HepG2 (cell line): ENCODE measurements around the gene ZNF526. TPM values are rescaled to one million over a fixed set of nuclear protein-coding genes. Genes with fewer than 3 reads are reported as not detected.
A peak's percentile ranks its signal among the peaks of the same experiment; 100 is the strongest.

ENCODE experiments used
- ETV5 ChIP-seq: IDR thresholded peaks from 2 replicates; pipeline ENCODE4 v1.6.1; 2018; ENCODE audit warnings: missing biosample characterization, missing genetic modification reagents, inconsistent platforms, borderline replicate concordance
- HNF4G ChIP-seq, 2 experiments: sonication (generic) in 1 of 2; formaldehyde crosslinking in 1 of 2; IDR thresholded peaks; 2 replicates each; pipeline versions ENCODE4 v1.4.0 to v1.6.1; 2011 to 2020; ENCODE audit warnings: borderline replicate concordance in 2 of 2, low read depth in 2 of 2, mild to moderate bottlenecking in 2 of 2, low read length in 1 of 2, missing genetic modification reagents in 1 of 2, moderate library complexity in 1 of 2
- IKZF4 ChIP-seq: sonication (generic); formaldehyde crosslinking; IDR thresholded peaks from 2 replicates; pipeline ENCODE4 v1.5.1; 2020; ENCODE audit warnings: borderline replicate concordance, mild to moderate bottlenecking, low read depth, missing genetic modification reagents; ENCODE audit errors: not compliant biosample characterization
- JARID2 ChIP-seq: sonication (generic); formaldehyde crosslinking; IDR thresholded peaks from 2 replicates; pipeline ENCODE4 v1.8.1; 2023; ENCODE audit warnings: missing genetic modification reagents, inconsistent platforms; ENCODE audit not compliant: insufficient replicate concordance
- KDM2A ChIP-seq: sonication (generic); formaldehyde crosslinking; IDR thresholded peaks from 2 replicates; pipeline ENCODE4 v1.4.0; 2020; ENCODE audit warnings: low read depth, missing genetic modification reagents, borderline replicate concordance
- KLF12 ChIP-seq: sonication (generic); formaldehyde crosslinking; IDR thresholded peaks from 2 replicates; pipeline ENCODE4 v1.4.0; 2020; ENCODE audit warnings: missing genetic modification reagents, borderline replicate concordance
- MTA1 ChIP-seq: sonication (generic); formaldehyde crosslinking; IDR thresholded peaks from 2 replicates; pipeline ENCODE4 v1.4.0; 2020; ENCODE audit warnings: missing genetic modification reagents, mild to moderate bottlenecking, borderline replicate concordance
- NFKB2 ChIP-seq: sonication (generic); formaldehyde crosslinking; IDR thresholded peaks from 2 replicates; pipeline ENCODE4 v1.4.0; 2020; ENCODE audit warnings: missing genetic modification reagents, borderline replicate concordance
- PAX8 ChIP-seq: sonication (generic); formaldehyde crosslinking; IDR thresholded peaks from 2 replicates; pipeline ENCODE4 v1.8.0; 2022; ENCODE audit warnings: mild to moderate bottlenecking, missing genetic modification reagents, borderline replicate concordance
- PHF21A ChIP-seq: sonication (generic); formaldehyde crosslinking; IDR thresholded peaks from 2 replicates; pipeline ENCODE4 v1.5.0; 2020; ENCODE audit warnings: mild to moderate bottlenecking, missing genetic modification reagents
- ZBTB20 ChIP-seq: sonication (generic); formaldehyde crosslinking; IDR thresholded peaks from 2 replicates; pipeline ENCODE4 v1.8.1; 2023; ENCODE audit warnings: missing genetic modification reagents, low read depth, mild to moderate bottlenecking, borderline replicate concordance
- ZBTB7B ChIP-seq: sonication (generic); formaldehyde crosslinking; IDR thresholded peaks from 2 replicates; pipeline ENCODE4 v1.4.0; 2020; ENCODE audit warnings: missing genetic modification reagents
- ZNF382 ChIP-seq: sonication (generic); formaldehyde crosslinking; IDR thresholded peaks from 2 replicates; pipeline ENCODE4 v1.5.0; 2020; ENCODE audit warnings: missing genetic modification reagents, mild to moderate bottlenecking, borderline replicate concordance
- ZNF746 ChIP-seq: sonication (generic); formaldehyde crosslinking; IDR thresholded peaks from 2 replicates; pipeline ENCODE4 v1.8.0; 2022; ENCODE audit warnings: mild to moderate bottlenecking, missing genetic modification reagents
- ZNF777 ChIP-seq: sonication (generic); formaldehyde crosslinking; IDR thresholded peaks from 2 replicates; pipeline ENCODE4 v1.4.0; 2020; ENCODE audit warnings: missing genetic modification reagents
- polyA plus RNA-seq, 8 experiments: library from polyadenylated mRNA; depleted of rRNA in 3 of 8; stranded (reverse) in 7 of 8; unstranded in 1 of 8; fragments of >200 nt; fragmentation: Illumina TruSeq in 4 of 8; extraction: Trizol in 4 of 8; gene quantifications; 2 replicates each; pipeline versions ENCODE4 v1.2.1 to v1.2.3, GENCODE V29; 2011 to 2016; ENCODE audit warnings: low read depth in 4 of 8, missing spikeins in 1 of 8, mixed read lengths in 1 of 8; ENCODE audit not compliant: insufficient read depth in 1 of 8
- total RNA-seq, 5 experiments: library from RNA; depleted of rRNA; stranded (reverse); fragments of >200 nt; fragmentation: Illumina TruSeq; extraction: Trizol; gene quantifications; 2 replicates each; pipeline ENCODE4 v1.2.3, GENCODE V29; 2016; ENCODE audit warnings: low read depth in 1 of 5
- TF ChIP-seq, protein P1 (sequence below), 2 experiments: sonication (generic) in 1 of 2; formaldehyde crosslinking in 1 of 2; IDR thresholded peaks; 2 replicates each; pipeline versions ENCODE4 v1.4.0 to v1.6.1; 2018 to 2020; ENCODE audit warnings: missing genetic modification reagents in 2 of 2, borderline replicate concordance in 1 of 2, low read depth in 1 of 2, mild to moderate bottlenecking in 1 of 2, missing biosample characterization in 1 of 2
- TF ChIP-seq, protein P2 (sequence below): sonication (generic); formaldehyde crosslinking; IDR thresholded peaks from 2 replicates; pipeline ENCODE4 v1.5.0; 2020; ENCODE audit warnings: mild to moderate bottlenecking, missing genetic modification reagents, borderline replicate concordance
- TF ChIP-seq, protein P3 (sequence below): IDR thresholded peaks from 2 replicates; pipeline ENCODE4 v1.6.1; 2012; ENCODE audit warnings: low read depth, low read length, improper control_type of control experiment

ZNF526 gene
- total and polyA plus RNA-seq, 2 of the 13 experiments (the other 11 are each of a cell fraction or from before 2014, with no cell fraction given) = 3.3 to 8.4 TPM

DNA sequence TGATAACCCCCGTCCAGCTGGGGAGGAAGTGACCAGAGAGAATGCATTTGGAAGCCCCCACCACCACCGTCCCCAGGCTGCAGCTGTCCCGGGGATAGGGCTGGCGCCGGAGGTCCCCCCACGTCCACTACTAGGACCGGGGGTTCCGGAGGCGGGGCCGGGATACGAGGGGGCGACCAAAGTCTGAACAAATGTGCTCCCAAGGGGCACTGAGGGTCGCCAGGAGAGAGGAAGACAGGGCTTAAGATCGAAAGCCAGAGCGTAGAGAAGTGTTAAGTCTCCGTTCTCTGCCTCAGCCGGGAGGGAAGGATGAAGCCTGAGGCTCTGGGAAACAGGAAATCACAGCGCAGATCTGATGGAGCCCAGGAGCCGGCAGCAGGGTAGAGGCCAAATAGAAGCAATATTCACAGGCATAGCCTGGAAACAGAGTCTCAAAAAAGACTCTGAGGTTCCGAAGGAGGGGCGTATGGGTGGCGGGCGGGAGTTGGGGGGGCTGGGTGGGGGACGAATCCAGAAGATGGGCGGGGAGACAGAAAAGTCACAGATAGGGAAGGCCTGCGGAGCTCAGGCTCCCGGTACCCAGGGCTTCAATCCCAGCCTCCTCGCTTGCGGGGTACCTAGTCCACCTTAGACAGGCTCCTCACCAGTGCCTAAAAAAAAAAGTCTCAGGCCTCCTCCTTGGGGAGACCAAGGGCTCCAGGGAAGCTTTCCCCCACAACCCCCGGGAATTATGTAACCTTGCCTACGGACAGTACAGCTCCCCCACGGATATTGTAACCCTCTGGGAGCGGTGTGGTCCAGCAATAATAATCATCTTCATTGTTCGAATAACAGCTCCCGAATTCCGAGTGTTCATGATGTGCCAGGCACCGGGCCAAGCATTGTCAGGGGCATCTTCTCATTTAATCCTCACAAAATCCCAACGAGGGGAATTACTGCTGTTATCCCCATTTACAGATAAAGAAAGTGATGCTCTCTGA, 35.9 kb downstream of the ZNF526 start (continued):
- TF ChIP-seq MTA1 (CRISPR knock-in tag) (0 out of 2 replicates have a peak, but pooled peaks have one; percentile 27), PAX8 (CRISPR knock-in tag) (no peak), KDM2A (CRISPR knock-in tag) (peak; percentile 49; the same call in 1 of the 2 replicates), NFKB2 (CRISPR knock-in tag) (no peak), ETV5 (CRISPR knock-in tag) (0 out of 2 replicates have a peak, but pooled peaks have one; percentile 32), ZBTB7B (CRISPR knock-in tag) (peak; percentile 78), PHF21A (CRISPR knock-in tag) (no peak; the same call in 1 of the 2 replicates), IKZF4 (no peak), JARID2 (CRISPR knock-in tag) (no peak), ZNF382 (CRISPR knock-in tag) (no peak), ZNF746 (CRISPR knock-in tag) (no peak), HNF4G (IDR thresholded peaks at IDR 0.05; ENCODE audit: borderline replicate concordance, low read depth, low read length) (no peak), HNF4G (CRISPR knock-in tag; IDR thresholded peaks at IDR 0.05; ENCODE audit: borderline replicate concordance, low read depth) (no peak), ZBTB20 (CRISPR knock-in tag) (no peak), KLF12 (CRISPR knock-in tag) (0 out of 2 replicates have a peak, but pooled peaks have one; percentile 14), ZNF777 (CRISPR knock-in tag) (no peak)
- TF ChIP-seq, protein P1, sequence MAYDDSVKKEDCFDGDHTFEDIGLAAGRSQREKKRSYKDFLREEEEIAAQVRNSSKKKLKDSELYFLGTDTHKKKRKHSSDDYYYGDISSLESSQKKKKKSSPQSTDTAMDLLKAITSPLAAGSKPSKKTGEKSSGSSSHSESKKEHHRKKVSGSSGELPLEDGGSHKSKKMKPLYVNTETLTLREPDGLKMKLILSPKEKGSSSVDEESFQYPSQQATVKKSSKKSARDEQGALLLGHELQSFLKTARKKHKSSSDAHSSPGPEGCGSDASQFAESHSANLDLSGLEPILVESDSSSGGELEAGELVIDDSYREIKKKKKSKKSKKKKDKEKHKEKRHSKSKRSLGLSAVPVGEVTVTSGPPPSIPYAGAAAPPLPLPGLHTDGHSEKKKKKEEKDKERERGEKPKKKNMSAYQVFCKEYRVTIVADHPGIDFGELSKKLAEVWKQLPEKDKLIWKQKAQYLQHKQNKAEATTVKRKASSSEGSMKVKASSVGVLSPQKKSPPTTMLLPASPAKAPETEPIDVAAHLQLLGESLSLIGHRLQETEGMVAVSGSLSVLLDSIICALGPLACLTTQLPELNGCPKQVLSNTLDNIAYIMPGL (CRISPR knock-in tag; IDR thresholded peaks at IDR 0.05; ENCODE audit: borderline replicate concordance in 1 of 2, low read depth in 1 of 2) = no peak; a peak in 1 of 4 replicates
- TF ChIP-seq, protein P2, sequence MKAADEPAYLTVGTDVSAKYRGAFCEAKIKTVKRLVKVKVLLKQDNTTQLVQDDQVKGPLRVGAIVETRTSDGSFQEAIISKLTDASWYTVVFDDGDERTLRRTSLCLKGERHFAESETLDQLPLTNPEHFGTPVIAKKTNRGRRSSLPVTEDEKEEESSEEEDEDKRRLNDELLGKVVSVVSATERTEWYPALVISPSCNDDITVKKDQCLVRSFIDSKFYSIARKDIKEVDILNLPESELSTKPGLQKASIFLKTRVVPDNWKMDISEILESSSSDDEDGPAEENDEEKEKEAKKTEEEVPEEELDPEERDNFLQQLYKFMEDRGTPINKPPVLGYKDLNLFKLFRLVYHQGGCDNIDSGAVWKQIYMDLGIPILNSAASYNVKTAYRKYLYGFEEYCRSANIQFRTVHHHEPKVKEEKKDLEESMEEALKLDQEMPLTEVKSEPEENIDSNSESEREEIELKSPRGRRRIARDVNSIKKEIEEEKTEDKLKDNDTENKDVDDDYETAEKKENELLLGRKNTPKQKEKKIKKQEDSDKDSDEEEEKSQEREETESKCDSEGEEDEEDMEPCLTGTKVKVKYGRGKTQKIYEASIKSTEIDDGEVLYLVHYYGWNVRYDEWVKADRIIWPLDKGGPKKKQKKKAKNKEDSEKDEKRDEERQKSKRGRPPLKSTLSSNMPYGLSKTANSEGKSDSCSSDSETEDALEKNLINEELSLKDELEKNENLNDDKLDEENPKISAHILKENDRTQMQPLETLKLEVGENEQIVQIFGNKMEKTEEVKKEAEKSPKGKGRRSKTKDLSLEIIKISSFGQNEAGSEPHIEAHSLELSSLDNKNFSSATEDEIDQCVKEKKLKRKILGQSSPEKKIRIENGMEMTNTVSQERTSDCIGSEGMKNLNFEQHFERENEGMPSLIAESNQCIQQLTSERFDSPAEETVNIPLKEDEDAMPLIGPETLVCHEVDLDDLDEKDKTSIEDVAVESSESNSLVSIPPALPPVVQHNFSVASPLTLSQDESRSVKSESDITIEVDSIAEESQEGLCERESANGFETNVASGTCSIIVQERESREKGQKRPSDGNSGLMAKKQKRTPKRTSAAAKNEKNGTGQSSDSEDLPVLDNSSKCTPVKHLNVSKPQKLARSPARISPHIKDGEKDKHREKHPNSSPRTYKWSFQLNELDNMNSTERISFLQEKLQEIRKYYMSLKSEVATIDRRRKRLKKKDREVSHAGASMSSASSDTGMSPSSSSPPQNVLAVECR (CRISPR knock-in tag) = peak; percentile 20; the same call in 1 of the 2 replicates
- TF ChIP-seq, protein P3, sequence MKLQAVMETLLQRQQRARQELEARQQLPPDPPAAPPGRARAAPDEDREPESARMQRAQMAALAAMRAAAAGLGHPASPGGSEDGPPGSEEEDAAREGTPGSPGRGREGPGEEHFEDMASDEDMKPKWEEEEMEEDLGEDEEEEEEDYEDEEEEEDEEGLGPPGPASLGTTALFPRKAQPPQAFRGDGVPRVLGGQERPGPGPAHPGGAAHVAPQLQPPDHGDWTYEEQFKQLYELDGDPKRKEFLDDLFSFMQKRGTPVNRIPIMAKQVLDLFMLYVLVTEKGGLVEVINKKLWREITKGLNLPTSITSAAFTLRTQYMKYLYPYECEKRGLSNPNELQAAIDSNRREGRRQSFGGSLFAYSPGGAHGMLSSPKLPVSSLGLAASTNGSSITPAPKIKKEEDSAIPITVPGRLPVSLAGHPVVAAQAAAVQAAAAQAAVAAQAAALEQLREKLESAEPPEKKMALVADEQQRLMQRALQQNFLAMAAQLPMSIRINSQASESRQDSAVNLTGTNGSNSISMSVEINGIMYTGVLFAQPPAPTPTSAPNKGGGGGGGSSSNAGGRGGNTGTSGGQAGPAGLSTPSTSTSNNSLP = no peak
